Lower lobe of right lung (tissue), 2 donors: Measurements from ENCODE around the gene TRIM69. TPM values are rescaled to one million over a fixed set of nuclear protein-coding genes. Genes with fewer than 3 reads are reported as not detected.

Experiments used
- ATAC-seq, 2 donors: fragments of 200-7000 bp; cut with Tn5 transposase; one replicate each; pipeline ENCODE4 v1.9.1; 2020 to 2022; ENCODE audit warnings: mild to moderate bottlenecking in 2 of 2, moderate library complexity in 2 of 2
- DNase-seq: peaks from one replicate; pipeline ENCODE4 v3.0.0-alpha.2; 2020
- H3K27ac ChIP-seq: fragments of 200-600 bp; one replicate; pipeline ENCODE4 v1.8.0; 2022
- H3K27me3 ChIP-seq: fragments of 200-600 bp; one replicate; pipeline ENCODE4 v1.8.0; 2022; ENCODE audit warnings: low read depth
- H3K36me3 ChIP-seq: fragments of 200-600 bp; one replicate; pipeline ENCODE4 v1.8.0; 2022; ENCODE audit warnings: mild to moderate bottlenecking
- H3K4me1 ChIP-seq: fragments of 200-600 bp; one replicate; pipeline ENCODE4 v1.8.0; 2022
- H3K4me3 ChIP-seq: fragments of 200-600 bp; one replicate; pipeline ENCODE4 v1.8.0; 2022; ENCODE audit warnings: mild to moderate bottlenecking
- H3K9me3 ChIP-seq: fragments of 200-600 bp; one replicate; pipeline ENCODE4 v1.8.0; 2022
- CTCF ChIP-seq: fragments of 200-600 bp; IDR thresholded peaks from one replicate; pipeline ENCODE4 v1.8.0; 2022; ENCODE audit warnings: antibody characterized with exemption, mild to moderate bottlenecking
- intact Hi-C: fragments of 100-400 bp; cut with DNase I; formaldehyde crosslinking; loops from one replicate; pipeline ENCODE4 v1.11.0; 2022
- total RNA-seq: library from RNA; stranded (reverse); fragmentation: NEBNext Ultra II Directional; extraction: Animal tissue kit (Norgen Biotek cat#: 25700); gene quantifications from one replicate; pipeline ENCODE4 v1.2.1, GENCODE V29; 2021
- donor health status: DM: no; HTN: yes; CAD: no; lungs with severe emphysema.

The TRIM69 gene
- total RNA-seq, 1 donor from 2014 or later: 27.2 TPM

- no peak for DNase-seq
- H3K36me3 ChIP-seq: peaks cover 40% of the 10 kb centered on the region
Measured at GRCh38 chr15:44713006-44713966, 23.0 kb upstream of the TRIM69 start.

GRCh38 chr15:44715142-44715796 lies 21.1 kb upstream of the TRIM69 start:
- H3K9me3 ChIP-seq: no peaks in the 10 kb centered on the region
- ATAC-seq (no peak), DNase-seq (no peak)
- peaks cover 54% of the 10 kb centered on the region for H3K36me3 ChIP-seq
- TF ChIP-seq CTCF: no peak
- peak overlapping the region; percentile 80 for H3K4me3 ChIP-seq
- H3K27me3 ChIP-seq: no peaks in the 10 kb centered on the region
- H3K27ac ChIP-seq: no peak overlapping the region
- intact Hi-C loops: no loop called here
- peaks cover 60% of the 10 kb centered on the region for H3K4me1 ChIP-seq

More at GRCh38 chr15:44713006-44713966, 23.0 kb upstream of the TRIM69 start:
- Histone ChIP-seq H3K4me1 (peaks cover 61% of the 10 kb centered on the region), H3K9me3 (no peaks in the 10 kb centered on the region), H3K27me3 (no peaks in the 10 kb centered on the region), H3K27ac (peak overlapping the region; percentile 99), H3K4me3 (peak overlapping the region; percentile 80)
- intact Hi-C loops: no loop called here
- ATAC-seq: no peak
- peak; percentile 13 for TF ChIP-seq CTCF

GRCh38 chr15:44715797-44716334 lies 20.5 kb upstream of the TRIM69 start:
- Histone ChIP-seq H3K4me1 (peaks cover 61% of the 10 kb centered on the region), H3K27ac (no peak overlapping the region), H3K4me3 (peak overlapping the region; percentile 80), H3K36me3 (peaks cover 54% of the 10 kb centered on the region), H3K9me3 (no peaks in the 10 kb centered on the region), H3K27me3 (no peaks in the 10 kb centered on the region)
- no peak for TF ChIP-seq CTCF
- intact Hi-C loops: no loop called here
- ATAC-seq (no peak), DNase-seq (no peak)

- no peak overlapping the region for H3K4me3 ChIP-seq
- ATAC-seq (no peak), DNase-seq (no peak)
- H3K27me3 ChIP-seq: no peaks in the 10 kb centered on the region
- no peaks in the 10 kb centered on the region for H3K9me3 ChIP-seq
- no peak overlapping the region for H3K27ac ChIP-seq
- intact Hi-C loops: no loop called here
- peaks cover 61% of the 10 kb centered on the region for H3K4me1 ChIP-seq
- no peak for TF ChIP-seq CTCF
- peaks cover 54% of the 10 kb centered on the region for H3K36me3 ChIP-seq
Measured at GRCh38 chr15:44716983-44717602, 19.2 kb upstream of the TRIM69 start.

GRCh38 chr15:44718180-44718926 lies 18.0 kb upstream of the TRIM69 start:
- no peak overlapping the region for H3K4me3 ChIP-seq
- ATAC-seq: no peak
- peaks cover 52% of the 10 kb centered on the region for H3K36me3 ChIP-seq
- no peaks in the 10 kb centered on the region for H3K27me3 ChIP-seq
- H3K9me3 ChIP-seq: no peaks in the 10 kb centered on the region
- peaks cover 60% of the 10 kb centered on the region for H3K4me1 ChIP-seq
- TF ChIP-seq CTCF: no peak
- no peak for DNase-seq
- no peak overlapping the region for H3K27ac ChIP-seq
- intact Hi-C loops: no loop called here
